ENCODE results near the gene SLC2A13.

Gene SLC2A13

GRCh38 chr12:40001406-40001805, 104.5 kb downstream of the SLC2A13 start:
- H3K4me3 ChIP-seq (ENCODE audit: low read depth, low read length) = no peak overlapping the region
- in situ Hi-C loops (cut with HindIII; ENCODE audit: low sequenced_read_pairs) = no loop called here
- no peak for TF ChIP-seq CTCF (IDR thresholded peaks at IDR 0.05; ENCODE audit: low read depth, low read length, missing control alignments)
- no peak for DNase-seq (ENCODE audit: low read depth)

GRCh38 chr12:40000884-40001283, 105.0 kb downstream of the SLC2A13 start:
- no peak overlapping the region for H3K4me3 ChIP-seq (ENCODE audit: low read depth, low read length)
- TF ChIP-seq CTCF (IDR thresholded peaks at IDR 0.05; ENCODE audit: low read depth, low read length, missing control alignments) = no peak
- in situ Hi-C loops (cut with HindIII; ENCODE audit: low sequenced_read_pairs) = no loop called here
- DNase-seq (ENCODE audit: low read depth) = no peak

- TF ChIP-seq CTCF (IDR thresholded peaks at IDR 0.05; ENCODE audit: low read depth, low read length, missing control alignments) = no peak
- no peak for DNase-seq (ENCODE audit: low read depth)
- H3K4me3 ChIP-seq (ENCODE audit: low read depth, low read length) = no peak overlapping the region
- in situ Hi-C loops (cut with HindIII; ENCODE audit: low sequenced_read_pairs) = no loop called here
These were observed 112.6 kb downstream of the SLC2A13 start for GRCh38 chr12:39993268-39993667.

GRCh38 chr12:39990122-39991101, 115.5 kb downstream of the SLC2A13 start:
- no peak for DNase-seq (ENCODE audit: low read depth)
- TF ChIP-seq CTCF (IDR thresholded peaks at IDR 0.05; ENCODE audit: low read depth, low read length, missing control alignments) = peak; percentile 81
- no peak overlapping the region for H3K4me3 ChIP-seq (ENCODE audit: low read depth, low read length)
- in situ Hi-C loops (cut with HindIII; ENCODE audit: low sequenced_read_pairs) = no loop called here

- in situ Hi-C loops (cut with HindIII; ENCODE audit: low sequenced_read_pairs) = no loop called here
- no peak for TF ChIP-seq CTCF (IDR thresholded peaks at IDR 0.05; ENCODE audit: low read depth, low read length, missing control alignments)
- DNase-seq (ENCODE audit: low read depth) = no peak
These were observed 116.4 kb downstream of the SLC2A13 start for GRCh38 chr12:39989501-39989900.

GRCh38 chr12:39988574-39988973, 117.3 kb downstream of the SLC2A13 start:
- DNase-seq (ENCODE audit: low read depth) = no peak
- H3K4me3 ChIP-seq (ENCODE audit: low read depth, low read length) = no peak overlapping the region
- in situ Hi-C loops (cut with HindIII; ENCODE audit: low sequenced_read_pairs) = no loop called here
- TF ChIP-seq CTCF (IDR thresholded peaks at IDR 0.05; ENCODE audit: low read depth, low read length, missing control alignments) = no peak

More at GRCh38 chr12:39989501-39989900, 116.4 kb downstream of the SLC2A13 start:
- no peak overlapping the region for H3K4me3 ChIP-seq (ENCODE audit: low read depth, low read length)

Data from astrocyte of the cerebellum (primary cell).